NCI-H524 (cell line): Measurements from ENCODE around the gene CTRB2.
A peak's percentile ranks its signal among the peaks of the same experiment; 100 is the strongest.
"Not testable (repeated sequence)": the region's sequence is repeated elsewhere in the genome, so short reads cannot be mapped to it uniquely, and the experiment has no call there.

Experiments
- DNase-seq, 2 experiments: peaks; one replicate each; lab custom pipeline; 2025; lab: John Stamatoyannopoulos, UW

CTRB2 gene

DNA sequence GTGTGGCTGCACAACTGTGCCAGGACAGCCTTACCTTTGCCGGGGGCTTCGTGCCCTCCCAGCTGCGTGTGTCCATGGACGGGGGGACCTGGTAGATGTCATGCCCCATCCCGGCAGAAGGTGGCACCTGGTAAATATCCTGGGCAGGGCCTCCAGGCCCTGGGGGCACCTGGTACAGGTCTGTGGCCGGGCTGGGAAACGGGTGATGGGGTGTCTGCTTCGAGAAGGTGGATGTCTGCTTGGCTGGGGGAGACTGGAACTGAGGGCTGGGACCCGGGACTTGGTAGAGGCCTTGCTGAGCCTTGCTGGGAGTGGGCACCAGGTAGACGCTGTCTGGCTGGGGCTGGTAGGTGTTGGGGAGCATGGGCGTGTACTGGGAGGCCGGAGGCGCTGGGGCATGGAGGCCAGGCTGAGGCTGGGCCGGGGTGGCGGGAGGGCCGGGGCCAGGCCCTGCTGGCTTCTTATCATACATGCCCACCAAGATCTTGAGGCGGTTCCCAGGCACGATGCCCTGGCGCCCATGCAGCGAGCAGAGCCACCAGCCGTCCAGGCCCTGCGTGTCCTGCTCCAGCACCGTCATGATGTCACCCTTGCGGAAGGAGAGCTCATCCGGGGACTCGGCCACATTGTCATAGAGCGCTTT lies 35.6 kb upstream of the CTRB2 start:
- not testable (repeated sequence) for DNase-seq

DNA sequence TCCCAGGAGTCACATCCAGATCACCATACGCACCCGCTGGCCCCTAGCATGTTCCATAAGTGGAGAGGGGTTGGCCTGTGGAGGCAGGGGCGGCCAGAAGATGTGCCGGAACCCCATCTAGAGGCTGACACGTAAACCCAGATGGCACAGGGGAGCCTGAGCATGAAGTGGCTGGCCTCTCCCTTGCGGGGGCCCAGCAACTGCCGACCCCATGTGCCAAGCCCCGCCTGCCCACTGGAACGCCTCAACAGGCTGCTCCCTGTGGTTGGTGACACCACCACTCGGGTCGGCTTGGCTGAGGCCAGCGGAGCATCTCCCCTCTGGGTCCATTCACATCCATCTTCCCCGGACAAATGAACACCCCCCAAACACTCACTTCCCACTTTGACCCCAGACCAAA lies 35.0 kb upstream of the CTRB2 start:
- no peak for DNase-seq

DNA sequence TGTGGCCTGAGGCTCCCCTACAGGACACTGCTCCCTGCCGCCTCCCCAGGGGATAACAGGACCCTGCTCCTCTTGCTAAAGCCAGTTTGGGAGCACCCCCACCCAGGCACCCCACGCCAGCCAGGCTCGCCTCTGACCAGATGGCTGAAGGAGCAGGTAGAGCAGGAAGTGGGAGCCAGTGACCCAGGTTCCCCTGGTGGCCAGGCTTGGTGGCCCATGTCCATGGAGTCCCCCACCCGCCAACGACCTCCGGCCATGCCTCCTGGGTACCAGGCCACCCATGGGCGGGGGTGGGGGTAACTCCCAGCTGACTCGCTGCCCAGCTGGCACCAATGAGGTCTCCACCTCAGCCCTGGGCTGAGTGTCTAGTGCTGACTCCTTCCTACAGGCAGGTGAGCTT lies 34.5 kb upstream of the CTRB2 start:
- DNase-seq: no peak

DNA sequence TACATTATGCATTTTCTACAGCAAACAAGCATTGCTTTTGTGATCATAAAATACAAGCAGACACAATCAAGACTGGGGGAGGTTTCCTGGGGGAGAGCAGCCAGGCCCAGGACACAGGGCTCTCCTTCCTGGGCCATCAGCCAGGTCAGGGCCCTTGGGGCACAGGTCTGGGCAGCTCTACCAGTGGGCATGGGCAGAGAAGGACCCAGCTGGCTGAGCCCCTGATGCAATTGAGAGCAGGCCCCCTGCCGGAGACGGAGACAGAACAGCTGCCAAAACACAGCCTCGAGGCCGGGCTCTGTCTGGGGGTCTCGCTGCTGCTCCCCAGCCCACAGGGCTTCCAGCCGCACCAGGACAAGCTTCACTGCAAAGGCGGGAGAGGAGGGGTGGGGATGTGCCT lies 33.7 kb upstream of the CTRB2 start:
- not testable (repeated sequence) for DNase-seq

DNA sequence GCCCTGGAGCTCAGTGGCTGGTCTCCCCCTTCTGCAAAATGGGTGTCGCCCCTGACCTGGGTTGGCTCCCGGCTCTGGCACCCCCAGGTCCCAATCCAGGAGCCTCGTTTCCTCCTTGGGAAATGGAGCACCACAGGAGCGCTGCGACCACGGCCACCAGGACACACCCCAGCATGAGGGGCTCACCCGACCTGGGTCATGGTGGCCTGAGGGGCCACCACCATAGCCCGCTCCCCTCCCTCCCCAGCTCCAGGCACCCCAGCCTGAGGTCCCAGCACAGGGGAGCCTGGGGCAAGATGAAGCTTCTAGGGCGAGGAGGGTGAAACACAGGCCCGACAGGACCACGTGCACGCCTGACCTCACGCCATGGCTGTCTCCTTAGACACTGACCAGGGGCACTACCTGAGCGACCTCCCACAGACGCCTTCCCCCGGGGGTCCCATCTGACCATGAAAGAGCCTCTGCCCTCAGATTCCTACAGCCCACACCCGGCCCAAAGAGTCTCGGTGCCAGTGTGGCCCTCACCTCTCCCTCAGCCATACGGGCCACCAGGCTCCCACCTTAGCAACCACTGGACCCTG lies 32.7 kb upstream of the CTRB2 start:
- no peak for DNase-seq

DNA sequence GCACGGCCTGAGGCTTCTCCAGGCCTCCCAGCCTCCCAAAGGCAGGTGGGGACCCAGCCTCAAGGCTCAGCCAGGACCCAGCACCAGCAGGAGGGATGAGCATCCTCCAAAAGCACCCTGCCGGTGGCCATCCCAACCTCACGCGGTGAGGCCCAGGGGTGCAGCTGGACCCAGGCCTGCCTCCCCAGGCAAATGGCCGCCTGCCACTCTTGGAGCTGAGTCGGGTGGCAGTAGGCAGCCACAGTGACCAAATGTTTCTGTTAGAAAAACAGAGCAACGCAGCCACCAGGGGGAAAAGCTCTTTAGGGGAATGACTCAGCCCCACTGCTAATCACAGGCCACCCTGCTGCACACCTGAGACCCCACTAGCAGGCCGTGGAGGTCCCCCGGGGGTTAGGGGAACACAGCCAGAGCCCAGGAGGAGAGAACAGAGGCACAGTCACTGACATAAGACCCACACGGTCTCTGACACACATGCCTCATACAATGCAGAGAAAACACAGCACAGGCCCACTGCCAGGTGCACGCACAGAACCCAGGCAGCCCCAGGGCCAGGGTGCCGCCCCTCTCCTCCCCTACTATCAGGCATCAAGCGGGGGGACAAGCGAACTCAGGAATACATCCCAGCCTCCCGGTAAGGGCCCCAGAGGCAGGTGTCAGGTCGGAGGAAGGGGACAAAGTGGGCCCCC lies 32.0 kb upstream of the CTRB2 start:
- DNase-seq: peak in 1 of 2 experiments; percentile 35

DNA sequence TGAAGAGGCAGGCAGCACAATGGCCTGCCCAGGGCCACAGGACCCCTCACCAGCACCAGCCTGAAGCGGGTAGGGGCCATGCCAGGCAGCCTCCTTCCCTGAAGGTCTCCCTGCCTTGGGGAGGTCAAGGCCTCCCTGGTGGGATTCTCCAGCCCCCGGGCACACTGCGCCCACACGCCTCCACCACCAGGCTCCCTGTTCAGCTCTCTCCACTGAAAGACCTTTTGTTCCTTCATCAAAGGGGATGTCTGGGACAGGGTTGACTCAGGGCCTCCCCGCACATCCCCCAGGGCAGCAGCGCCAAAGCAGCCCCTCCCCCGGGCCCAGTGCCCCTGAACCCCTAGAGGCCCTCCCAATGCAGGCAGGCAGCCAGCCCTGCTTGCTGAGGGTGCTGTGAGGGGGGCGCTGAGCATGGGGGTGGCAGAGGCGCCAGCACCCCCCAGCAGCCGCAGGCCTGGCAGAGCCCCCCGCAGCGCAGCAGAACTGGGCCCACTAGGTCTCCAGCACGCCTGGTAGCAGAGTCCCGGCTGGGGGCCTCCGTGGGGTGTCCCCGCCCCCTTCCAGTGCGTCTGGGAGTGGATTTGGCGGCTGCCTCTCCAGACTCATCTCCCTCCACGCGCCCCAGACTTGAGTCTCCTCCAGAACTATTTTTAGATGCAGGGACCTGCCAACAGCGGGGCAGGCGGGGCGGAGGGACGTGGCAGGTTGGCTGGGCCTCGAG lies 31.3 kb upstream of the CTRB2 start:
- DNase-seq: peak in 1 of 2 experiments; percentile 35

DNA sequence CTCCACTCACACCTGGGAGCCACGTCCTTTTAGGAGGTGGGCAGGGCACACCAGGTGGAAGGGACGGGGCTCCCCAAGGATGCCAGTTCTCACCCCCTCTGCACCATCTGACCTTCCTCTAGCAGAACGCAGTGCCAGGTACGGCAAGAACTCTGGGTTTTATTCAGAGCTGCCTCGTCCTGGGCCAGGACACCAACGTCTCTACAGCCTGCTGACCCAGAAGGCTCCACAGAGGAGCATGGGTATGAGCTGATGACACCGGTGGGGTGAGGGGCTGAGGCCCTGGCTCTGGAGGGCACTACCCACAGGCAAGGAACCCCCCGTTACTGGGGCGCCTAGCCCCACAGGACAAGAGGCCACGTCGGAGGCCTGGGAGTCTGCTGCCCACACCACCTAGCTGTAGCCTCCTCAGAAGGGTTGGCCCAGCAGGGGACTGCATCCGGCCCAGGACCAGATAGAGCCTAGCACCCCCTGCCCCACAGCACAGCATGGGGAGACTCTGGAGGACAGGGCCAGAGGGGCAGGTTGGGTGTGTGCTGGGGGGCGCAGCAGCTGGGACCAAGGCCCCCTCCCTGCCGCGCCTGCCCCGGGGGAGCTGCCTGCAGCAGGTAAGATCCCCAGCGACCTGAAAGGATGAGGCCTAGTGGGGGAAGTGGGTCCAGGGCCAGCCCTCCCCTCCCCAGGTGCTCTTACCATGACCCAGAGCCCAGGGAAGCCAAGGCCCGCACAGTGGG lies 30.6 kb upstream of the CTRB2 start:
- no peak for DNase-seq

DNA sequence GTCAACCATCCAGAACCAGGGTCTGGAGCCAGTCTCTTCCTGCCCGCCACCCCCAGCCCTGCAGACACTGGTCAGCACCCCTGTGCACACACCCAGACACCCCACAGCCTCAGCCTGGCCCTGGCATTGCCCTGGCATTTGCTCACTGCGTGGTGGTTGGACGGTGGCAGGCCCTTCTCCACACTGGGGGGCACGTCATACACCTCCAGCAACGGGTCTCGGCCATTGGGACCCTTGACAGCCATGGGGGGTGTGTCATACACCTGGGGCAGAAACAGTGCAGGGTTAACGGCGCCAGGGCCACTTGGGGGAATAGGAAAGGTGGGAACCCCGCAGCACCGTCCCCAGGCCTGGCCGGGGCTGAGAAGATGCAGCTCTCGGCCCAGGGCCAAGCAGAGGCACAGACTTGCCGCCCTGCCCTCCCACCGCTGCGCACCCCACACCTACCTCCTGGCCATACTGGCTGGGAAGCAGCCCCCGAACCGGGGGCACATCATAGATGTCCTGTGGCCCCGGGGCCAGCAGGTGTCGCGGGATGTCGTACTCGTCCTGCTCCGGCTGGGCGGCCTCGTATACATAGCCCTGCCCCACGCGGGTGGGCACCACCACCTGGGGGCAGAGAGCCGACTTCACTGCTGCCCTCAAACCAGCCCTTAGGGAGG lies 29.9 kb upstream of the CTRB2 start:
- no peak for DNase-seq

DNA sequence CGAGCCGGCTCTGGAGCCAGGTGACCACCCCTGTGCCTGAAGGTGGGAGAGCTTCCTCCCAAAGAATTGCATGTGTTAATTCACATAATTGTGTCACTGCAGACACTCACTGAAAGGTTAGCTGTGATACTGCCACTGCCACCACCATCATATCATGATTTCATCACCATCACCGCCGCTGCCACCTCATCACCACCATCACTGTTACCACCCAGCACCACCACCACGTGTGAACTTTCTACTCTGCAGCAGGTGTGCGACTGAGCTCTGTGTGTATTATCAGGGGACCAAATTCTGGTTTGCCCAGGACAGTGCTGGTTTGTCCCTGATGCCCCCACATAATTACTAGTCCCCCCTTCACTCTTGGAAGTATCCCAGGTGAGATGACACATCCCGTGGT lies 29.3 kb upstream of the CTRB2 start:
- no peak for DNase-seq

DNA sequence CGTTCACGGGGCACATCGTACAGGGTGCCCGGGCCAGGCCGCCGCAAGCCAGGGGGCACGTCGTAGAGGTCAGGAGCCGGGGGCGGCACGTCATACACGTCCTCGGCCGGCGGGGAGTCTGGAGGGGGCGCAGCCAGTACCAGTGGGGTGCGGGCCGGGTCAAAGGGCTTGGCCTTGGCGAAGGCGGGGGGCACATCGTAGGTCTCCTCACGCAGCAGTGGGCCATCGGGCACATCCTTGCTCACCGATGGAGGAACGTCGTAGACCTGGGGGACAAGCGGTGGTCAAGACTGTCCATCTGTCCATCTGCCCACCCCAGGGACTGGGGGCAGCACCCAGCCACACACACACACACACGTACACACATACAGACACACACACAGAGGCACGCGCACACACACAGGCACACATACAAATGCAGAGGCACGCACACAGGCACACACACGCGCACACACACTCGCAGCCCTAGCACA lies 28.8 kb upstream of the CTRB2 start:
- DNase-seq: no peak

DNA sequence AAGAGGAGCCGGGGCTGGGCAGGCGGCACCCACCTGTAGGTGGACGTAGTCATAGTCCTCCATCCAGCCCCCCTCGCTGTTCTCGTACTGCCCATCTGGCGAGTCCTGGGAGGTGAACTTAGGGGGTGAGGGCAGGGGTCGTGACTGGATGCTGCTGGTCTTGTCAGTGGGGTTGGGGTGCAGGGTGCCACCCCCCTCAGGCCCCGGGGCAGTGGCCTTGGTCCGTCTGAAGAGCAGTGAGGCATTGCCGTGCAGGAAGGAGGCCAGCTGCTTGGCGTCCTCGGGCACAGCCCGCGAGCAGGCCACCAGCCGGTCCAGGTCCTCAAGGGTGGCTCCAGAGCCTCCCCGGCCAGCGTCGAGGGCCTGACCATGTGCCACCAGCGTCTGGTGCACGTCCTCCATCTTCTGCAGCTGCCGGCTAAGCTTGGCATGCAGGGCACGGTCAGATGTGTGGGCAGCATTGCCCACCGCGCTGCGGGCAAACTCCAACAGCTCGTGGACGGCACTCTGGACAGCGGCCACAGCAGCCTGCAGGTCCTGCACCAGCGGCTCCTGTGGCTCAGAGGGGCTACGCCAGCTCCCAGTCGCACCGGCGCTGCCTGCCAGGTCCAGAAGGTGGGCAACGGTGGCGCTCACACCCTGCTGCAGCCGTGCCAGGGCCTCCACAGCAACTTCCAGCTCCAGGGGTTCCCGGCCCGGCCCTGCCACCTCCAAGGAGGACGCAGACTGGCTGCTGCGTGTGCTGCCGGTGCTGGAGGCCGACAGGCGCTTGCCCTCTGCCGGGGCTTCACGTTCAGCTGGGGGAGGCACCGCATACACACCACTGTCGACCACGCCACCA lies 28.1 kb upstream of the CTRB2 start:
- no peak for DNase-seq

DNA sequence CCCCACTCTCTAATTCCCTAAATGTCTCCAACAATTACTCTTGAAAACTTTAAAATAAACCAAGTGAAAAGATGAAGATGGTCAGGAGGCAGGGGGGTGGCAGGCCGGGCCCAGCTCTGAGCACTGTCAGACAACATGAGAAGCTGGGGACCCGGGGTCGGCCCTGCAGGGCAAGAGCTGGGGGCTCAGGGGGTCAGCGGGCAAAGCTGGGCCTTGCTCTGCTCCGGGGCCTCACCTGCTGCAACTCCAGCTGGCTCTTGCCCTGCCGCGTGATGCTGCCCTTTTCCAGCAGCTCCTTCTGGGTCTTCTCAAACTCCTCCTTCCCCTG lies 26.6 kb upstream of the CTRB2 start:
- DNase-seq: no peak

DNA sequence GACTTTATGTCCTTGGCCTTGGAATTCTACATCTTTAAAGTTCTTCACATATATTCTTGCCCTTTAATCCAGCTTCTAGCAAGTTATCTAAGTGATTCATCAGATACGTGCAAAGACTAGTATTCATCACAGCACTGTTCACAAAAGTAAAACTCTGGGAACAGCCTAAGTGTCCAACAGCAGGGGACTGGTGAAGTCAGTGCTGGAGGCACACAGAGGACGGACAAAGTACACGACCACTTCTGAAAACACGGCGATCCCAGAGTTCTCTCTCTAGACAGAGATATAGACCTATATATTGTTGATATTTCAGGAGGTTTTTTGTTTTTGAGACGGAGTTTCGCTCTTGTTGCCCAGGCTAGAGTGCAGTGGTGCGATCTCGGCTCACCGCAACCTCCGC lies 24.6 kb upstream of the CTRB2 start:
- DNase-seq: no peak

DNA sequence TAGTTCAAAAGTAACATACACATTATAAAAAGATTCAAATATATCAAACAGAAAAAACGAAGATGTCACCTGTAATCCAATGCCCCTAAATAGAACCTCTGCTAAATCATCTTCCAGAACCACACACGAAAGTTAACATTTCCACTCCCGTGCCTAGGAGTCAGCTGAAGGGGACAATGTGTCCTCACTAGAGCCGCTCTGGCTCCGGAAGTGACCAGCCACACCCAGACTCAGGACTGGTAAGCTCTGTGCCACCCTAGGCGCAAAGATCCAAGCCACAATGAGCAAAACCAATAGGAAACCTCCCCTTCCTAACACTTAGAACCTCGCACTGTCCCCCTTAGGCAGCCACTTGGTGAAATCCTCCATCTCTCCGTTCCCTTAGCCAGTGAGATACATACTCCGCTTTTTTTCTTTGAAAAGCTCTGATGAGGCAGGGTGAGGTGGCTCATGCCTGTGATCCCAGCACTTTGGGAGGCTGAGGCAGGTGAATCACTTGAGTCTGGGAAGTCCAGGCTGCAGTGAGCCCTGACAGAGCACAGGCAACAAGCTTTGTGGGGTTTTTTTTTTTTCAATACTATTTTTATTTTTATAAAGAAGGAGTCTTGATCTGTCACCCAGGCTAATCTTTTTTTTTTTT lies 23.6 kb upstream of the CTRB2 start:
- no peak for DNase-seq

DNA sequence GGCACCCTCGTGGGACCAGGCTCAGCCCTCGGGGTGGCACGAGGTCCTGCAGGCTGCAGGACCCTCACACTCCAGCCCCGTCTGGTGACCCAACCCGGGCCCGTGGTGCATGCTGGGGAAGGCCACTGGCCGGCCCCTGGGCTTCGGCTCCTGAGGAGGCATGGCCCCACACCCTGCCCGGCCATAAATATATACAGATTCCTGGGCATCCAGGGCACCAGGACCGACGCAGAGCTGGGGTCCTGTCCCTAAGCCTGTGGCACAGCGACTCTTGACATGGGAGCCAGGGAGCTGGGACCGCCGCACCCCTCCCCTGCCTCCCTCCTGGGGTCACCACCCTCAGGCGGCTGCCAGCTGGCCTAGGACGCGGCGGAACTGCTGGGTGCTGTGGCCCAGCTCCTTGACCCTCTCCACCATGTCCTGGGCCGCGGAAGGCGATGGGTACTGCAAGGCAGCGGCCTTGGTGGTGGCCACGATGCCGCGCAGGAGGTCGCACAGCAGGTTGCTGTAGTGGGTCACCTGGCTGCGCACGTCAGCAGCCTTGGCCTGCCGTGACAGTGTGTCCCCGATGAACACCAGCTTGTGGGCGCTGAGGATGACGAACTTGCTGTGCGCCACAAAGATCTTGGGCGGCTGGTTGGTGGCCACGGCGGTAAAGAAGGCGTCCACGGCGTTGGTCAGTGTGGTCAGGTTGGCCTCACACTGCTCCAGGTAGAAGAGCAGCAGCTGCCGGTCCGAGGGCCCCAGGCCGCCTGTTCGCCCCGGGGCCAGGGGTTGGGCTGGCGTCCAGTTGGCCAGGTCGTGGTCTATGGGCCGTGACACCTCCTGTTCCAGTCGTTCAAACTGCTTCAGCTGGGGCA lies 22.4 kb upstream of the CTRB2 start:
- DNase-seq: no peak

DNA sequence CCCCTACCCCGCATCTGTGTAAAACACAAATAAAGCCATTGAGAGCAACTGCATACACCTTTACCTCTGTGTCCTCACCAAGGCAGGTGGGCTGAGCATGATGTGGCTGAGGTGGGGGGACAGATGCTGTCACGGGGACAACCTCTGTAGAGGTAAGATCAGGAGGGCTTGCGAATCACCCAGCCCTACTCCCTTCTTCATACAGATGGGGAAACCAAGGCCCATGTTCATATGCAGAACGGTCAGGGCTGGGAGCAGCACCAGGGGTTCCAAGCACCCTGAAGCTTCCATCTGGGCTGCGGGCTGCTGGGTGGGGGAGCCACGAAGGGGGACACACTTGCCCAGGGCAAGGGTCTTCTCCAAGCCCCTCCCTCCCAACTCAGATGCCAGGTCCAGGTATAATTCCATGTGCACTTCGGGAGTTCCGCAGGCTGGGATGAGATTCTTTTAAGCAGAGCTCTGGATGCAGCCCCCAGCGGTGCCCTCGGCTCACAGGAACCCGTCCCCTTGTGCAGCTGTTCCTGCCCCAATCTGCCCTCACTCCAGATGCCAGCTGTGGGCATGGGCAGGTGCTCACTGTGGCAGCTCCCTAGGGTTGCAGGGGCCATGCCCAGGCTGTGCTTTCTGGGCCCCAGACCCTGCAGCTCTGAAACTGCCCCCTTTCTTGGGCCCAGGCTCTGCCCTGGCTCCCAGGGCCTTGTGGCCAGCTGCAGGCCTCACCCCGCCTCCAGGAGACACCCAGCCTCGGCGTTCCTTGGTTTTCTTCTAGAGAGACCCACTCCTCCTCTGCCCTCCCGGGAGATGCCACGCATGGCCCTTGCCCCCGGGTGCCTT lies 21.4 kb upstream of the CTRB2 start:
- no peak for DNase-seq

DNA sequence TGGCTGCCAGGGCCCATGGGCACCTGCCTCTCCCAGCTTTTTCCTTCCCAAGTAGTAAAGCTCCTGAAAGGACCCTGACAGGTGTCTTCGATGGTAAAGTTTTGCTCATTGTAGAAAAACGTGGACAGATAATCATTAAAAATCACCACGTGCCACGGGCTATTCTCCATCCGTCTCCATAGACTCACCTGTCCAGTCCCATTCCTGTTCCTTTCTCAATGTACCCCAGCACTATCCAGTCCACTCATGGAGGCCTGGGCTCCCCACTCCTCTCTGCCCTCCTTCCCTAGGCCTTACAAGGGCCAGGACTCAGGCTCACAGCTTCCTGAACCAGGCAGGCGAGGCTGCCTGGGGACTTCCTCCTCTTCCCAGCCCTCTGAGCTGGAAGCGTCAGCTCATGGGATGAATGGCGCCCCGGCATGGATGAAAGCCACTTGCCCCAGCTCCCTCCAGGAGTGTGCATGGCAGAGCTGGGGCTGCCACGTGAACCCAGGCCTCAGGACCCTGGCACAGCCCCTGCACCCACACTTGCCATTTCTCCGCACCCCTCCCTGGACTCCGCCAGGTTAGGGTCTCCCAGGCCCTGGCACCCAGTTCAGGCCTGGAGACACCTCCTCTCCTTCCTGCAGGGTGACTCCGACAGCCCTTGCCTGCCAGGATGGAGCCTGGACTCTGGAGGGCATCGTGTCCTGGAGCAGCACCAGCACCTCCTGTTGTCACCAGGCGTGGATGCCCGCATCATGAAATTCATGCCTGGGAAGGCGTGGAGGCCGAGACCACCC lies 20.6 kb upstream of the CTRB2 start:
- no peak for DNase-seq
